ENCODE data around the gene DEF6.

- no peak for TF ChIP-seq CTCF (IDR thresholded peaks at IDR 0.05)
- TF ChIP-seq POLR2A (IDR thresholded peaks at IDR 0.05): no peak
These were observed 21.8 kb upstream of the DEF6 start for GRCh38 chr6:35275744-35276260.

Measured in heart left ventricle (tissue), 13 donors.